ENCODE data around the gene XPNPEP1. TPM values are rescaled to one million over a fixed set of nuclear protein-coding genes. Genes with fewer than 3 reads are reported as not detected.

Gene XPNPEP1
- total RNA-seq, 3 donors from 2014 or later: 66.6 to 97.7 (median 87.5) TPM

DNA sequence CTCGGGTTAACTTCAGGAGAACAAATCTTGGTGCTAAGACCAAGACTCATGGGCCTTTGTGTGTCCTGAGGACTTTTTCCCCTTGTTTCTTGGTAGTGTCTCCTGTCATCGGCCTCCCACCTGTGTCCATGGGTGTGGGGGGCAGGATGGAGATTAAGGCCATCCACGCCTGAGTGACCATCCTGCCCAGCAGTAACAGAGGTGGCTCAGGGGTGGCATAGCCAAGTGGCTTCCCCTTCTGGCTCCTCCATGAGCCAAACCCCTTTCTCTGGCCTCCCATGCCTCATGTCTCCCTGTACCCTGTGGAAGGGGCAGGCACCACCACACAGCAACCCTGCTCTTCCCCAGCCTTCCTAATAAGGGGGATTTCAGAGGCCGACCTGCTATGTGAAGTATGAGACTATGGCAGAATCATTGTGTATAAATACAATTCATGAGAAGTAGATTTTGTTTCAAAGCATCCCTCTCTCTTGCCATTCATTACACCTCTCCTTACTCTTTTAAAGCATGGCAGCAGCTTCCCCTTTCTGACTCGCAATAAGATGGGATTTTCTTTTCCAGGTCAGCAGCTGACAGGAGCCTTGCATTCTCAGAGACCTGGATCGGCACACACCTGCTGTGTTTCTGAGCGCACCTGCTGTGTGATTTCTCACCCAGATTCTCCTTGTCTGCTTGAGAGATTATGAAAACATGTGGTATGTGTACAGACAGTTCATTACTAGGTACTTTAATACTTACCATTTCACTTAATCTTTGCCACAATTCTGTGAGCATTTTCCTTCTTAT lies 102.5 kb downstream of the XPNPEP1 start:
- Histone ChIP-seq H3K4me1 (ENCODE audit: low read depth) (no peaks in the 10 kb centered on the region), H3K9me3 (no peaks in the 10 kb centered on the region), H3K4me3 (no peak overlapping the region), H3K36me3 (ENCODE audit: low read depth) (no peaks in the 10 kb centered on the region)
- TF ChIP-seq, protein P1, sequence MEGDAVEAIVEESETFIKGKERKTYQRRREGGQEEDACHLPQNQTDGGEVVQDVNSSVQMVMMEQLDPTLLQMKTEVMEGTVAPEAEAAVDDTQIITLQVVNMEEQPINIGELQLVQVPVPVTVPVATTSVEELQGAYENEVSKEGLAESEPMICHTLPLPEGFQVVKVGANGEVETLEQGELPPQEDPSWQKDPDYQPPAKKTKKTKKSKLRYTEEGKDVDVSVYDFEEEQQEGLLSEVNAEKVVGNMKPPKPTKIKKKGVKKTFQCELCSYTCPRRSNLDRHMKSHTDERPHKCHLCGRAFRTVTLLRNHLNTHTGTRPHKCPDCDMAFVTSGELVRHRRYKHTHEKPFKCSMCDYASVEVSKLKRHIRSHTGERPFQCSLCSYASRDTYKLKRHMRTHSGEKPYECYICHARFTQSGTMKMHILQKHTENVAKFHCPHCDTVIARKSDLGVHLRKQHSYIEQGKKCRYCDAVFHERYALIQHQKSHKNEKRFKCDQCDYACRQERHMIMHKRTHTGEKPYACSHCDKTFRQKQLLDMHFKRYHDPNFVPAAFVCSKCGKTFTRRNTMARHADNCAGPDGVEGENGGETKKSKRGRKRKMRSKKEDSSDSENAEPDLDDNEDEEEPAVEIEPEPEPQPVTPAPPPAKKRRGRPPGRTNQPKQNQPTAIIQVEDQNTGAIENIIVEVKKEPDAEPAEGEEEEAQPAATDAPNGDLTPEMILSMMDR (IDR thresholded peaks at IDR 0.05): no peak
- no peak for ATAC-seq
- intact Hi-C loops (cut with DNase I, micrococcal nuclease): no loop called here
- no peak for DNase-seq

DNA sequence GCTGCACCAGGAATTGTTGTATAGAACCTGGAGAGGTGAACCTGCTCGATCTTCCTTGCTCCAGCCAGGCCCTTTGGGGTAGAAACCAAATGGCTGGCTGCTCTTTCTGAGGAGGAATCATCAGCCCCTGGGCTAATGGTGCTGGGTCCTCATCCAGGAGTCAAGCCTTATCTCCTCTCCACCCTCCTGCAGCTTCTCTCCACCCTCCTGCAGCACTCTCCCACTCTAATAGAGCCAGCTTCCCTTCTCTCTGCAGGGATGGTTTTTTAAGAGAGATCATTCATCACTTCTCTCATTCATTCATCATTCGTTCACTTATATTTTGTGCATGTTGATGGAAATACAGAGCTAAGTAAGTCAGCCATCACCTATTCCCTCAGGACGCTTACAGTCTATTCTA lies 103.5 kb downstream of the XPNPEP1 start:
- Histone ChIP-seq H3K4me3 (no peak overlapping the region), H3K9me3 (no peaks in the 10 kb centered on the region), H3K4me1 (ENCODE audit: low read depth) (no peaks in the 10 kb centered on the region), H3K36me3 (ENCODE audit: low read depth) (no peaks in the 10 kb centered on the region)
- intact Hi-C loops (cut with DNase I, micrococcal nuclease): no loop called here
- no peak for DNase-seq
- TF ChIP-seq, protein P1 (IDR thresholded peaks at IDR 0.05): no peak
- ATAC-seq: no peak

Other genes starting within 250 kb of the XPNPEP1 start
- gene ADD3, start 84.5 kb upstream of the XPNPEP1 start, total RNA-seq: 100 to 1,000 TPM; 109 to 165 (median 141) TPM

Measured in mucosa of descending colon (tissue), 3 donors.